C4-2B (cell line): ENCODE results near the gene PDGFA.

Experiments used
- H3K27ac ChIP-seq: fragments of 450-650 bp; 2 replicates; pipeline ENCODE4 v1.5.1; 2017
- ZFX ChIP-seq: fragments of 450-650 bp; IDR thresholded peaks from 2 replicates; pipeline ENCODE4 v1.6.1; 2017
- TF ChIP-seq, protein P1 (sequence below): fragments of 450-650 bp; conservative IDR thresholded peaks from 2 replicates; pipeline ENCODE4 v1.5.1; 2017; ENCODE audit warnings: mild to moderate bottlenecking

The PDGFA gene

DNA sequence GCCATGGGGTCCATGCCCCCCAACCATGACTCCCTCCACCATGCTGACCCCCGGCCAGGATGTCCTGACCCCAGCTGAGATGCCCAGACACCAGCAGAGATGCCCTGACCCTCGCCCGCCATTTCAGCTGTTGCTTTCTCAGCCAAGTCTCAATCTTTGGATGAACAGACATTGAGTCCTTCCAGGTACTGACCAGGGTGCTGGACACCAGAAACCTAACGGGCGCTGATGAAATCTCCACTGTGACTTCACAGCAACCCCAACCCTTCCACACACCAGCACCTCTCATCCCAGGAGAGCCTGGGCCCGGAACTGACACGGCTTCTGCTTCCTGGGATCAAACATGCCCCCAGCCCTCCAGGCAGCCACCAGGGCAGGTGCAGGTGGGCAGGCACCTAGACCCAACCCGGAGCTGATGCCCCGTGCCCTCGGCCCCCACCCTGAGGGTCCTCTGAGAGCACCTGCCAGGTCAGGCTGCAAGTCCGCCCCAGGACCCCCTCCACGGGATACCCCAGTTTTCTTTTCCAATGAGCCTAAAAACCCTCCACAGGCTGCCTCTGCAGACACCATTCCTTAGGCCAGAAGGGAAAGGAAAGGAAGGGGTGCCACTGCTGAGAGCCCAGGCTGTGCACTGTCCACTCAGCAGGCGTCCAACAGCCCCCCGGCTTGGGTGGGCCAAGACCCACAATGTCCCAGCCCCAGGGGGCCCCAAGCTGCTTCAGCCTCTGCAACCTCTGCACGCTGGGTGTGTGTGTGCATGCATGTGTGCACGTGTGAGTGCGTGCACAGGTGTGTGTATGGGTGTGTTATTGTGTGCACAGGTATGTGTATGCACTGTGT is 43.4 kb upstream of the PDGFA start:
- H3K27ac ChIP-seq, result no peak overlapping the region
- TF ChIP-seq, protein P1, sequence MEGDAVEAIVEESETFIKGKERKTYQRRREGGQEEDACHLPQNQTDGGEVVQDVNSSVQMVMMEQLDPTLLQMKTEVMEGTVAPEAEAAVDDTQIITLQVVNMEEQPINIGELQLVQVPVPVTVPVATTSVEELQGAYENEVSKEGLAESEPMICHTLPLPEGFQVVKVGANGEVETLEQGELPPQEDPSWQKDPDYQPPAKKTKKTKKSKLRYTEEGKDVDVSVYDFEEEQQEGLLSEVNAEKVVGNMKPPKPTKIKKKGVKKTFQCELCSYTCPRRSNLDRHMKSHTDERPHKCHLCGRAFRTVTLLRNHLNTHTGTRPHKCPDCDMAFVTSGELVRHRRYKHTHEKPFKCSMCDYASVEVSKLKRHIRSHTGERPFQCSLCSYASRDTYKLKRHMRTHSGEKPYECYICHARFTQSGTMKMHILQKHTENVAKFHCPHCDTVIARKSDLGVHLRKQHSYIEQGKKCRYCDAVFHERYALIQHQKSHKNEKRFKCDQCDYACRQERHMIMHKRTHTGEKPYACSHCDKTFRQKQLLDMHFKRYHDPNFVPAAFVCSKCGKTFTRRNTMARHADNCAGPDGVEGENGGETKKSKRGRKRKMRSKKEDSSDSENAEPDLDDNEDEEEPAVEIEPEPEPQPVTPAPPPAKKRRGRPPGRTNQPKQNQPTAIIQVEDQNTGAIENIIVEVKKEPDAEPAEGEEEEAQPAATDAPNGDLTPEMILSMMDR, result no peak
- no peak for TF ChIP-seq ZFX

DNA sequence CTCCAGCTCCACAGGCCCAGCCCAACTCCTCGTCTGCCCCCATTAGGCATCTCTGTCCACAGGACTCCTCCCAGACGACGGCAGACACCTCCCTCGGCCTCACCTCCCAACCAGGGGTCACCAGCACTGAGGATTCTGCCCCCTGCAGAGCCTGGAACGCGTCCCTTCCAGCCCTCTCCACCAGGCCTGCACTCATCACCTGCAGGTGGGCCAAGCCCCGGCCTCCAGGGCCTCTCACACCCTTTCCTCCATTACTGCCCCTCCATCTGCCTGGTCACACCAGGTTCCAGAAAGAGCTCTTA is 42.7 kb upstream of the PDGFA start:
- no peak overlapping the region for H3K27ac ChIP-seq
- TF ChIP-seq ZFX, result no peak
- TF ChIP-seq, protein P1, result no peak

DNA sequence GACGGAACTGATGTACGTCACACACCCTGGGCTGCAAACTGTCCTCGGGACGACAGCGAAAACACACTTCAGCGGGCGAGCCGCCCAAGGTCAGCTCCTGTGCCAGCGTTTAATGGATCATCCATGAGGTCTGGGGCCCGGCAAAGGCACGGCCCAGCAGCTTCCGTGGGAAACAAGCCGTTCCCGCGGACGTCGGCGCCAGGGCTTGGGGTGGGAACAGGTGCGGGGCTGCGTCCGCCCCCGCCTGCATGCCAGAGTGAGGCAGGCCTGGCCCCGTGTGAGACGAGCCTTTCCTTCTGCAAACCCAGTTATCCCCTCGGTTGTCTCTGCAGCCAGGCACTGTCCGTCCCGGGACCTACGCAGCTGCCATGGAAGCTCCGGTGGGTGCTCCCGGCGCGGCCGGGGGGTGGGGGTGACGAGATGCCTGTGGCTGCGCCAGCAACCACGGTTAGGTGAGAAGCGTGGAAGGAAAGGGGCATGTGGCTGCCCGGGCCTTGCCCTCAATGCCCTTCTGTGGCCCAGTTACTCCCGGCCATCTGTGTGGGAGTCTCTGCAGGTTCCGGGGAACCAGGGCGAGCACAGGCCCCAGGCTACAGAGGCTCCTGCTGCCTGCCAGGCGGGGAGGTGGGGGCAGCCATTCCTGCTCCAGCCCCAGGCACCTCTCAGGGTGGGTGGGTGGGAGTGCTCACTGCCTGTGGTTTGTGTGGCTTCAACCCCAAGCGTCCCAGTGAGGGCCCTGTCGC is 42.2 kb upstream of the PDGFA start:
- TF ChIP-seq, protein P1, result no peak
- TF ChIP-seq ZFX, result no peak
- H3K27ac ChIP-seq, result no peak overlapping the region

DNA sequence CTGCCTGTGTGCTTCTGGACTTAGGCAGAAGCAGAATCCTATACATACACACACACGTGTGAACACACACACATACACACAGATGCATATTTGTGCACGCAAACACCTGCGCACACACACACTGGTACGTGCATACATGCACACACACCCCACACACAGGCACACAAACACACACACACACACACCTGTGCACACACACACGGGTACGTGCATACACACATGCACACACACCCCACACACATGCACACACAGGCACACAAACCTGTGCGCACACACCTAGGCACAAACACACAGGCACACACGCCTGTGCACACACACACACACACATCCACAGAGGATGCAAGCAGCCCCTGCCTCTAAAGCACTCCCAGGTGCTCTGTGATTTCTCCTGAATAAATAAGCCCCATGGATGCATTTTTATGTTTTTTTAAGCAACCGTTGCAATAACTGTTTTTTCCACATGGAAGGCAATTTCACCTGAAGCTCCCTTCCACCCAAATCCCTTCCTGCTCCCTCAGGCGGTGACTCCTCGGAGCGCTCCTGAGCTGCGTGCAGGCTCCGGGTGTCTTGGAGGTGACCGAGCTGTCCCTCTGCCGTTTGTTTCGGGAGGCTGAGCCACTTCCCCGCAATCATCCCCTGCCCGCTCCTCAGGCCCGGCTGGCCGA is 41.5 kb upstream of the PDGFA start:
- no peak for TF ChIP-seq ZFX
- TF ChIP-seq, protein P1, result no peak
- H3K27ac ChIP-seq, result no peak overlapping the region

DNA sequence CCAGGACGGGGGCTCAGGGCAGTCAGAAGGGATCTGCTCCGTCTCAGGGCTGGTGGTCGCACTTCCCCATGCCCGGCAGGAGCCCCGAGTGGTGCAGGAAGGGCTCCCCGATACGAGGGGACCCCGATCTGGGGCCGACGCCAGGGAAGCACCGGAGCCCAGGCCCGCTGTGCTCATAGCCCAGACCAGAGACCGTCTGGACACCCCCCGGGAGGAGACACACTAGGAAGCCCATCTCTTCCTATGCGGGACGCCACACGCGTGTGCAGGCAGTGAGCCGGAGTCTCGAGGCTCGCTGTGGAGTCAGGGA is 39.7 kb upstream of the PDGFA start:
- TF ChIP-seq, protein P1, result no peak
- no peak for TF ChIP-seq ZFX
- H3K27ac ChIP-seq, result no peak overlapping the region

DNA sequence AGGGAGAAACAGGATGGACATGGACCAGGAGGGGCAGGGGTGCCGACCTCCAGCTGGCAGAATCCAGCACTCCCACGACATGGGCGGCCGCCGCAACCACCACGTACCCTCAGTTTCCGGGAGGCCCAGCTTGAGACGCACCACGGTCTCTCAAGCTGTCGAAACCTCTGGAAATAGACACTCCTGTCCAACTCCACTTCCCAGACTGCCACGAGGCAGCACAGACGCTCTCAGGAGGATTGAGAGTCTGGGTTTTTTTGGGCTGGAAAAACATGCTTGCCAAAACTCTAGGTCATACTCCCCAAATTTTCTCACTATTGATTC is 37.9 kb upstream of the PDGFA start:
- no peak overlapping the region for H3K27ac ChIP-seq
- TF ChIP-seq ZFX, result no peak
- TF ChIP-seq, protein P1, result no peak

DNA sequence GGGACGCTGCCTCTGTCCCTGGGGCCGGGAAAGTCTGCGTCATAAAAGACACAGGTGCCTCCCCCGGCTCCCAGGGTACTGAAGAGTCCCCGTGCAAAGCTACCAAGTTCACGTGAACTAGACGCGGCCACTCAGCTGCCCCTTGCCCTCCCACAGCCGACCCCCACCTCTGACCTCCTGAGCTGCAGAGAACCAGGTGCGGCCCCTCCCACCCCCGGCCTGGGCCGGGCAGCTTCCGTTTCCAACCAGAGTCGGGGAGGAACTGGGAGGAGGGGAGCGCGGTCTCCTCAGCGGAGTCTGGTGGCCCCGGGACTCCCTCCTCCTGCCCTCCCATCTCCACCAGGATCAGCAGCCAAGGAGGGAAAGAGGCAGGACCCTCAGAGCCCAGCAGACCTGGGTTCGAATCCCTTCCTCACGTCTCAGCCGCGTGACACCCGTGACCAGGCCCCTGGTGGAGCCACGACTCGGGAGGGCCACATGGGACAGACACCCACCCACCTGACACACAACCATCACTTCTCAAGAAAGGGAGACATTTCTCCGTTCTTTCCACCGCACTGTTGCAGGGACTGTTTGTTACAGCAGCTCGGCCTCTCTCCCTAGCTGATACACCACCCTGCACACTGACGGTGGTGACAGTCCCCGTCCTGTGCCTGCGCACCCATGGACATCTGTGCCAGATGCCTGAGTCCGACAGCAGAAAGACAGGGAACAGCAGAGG is 37.4 kb upstream of the PDGFA start:
- no peak for TF ChIP-seq ZFX
- TF ChIP-seq, protein P1, result no peak
- no peak overlapping the region for H3K27ac ChIP-seq
